ENCODE data around the gene PAK4. TPM values are rescaled to one million over a fixed set of nuclear protein-coding genes. Genes with fewer than 3 reads are reported as not detected.

Gene PAK4
- total and polyA plus RNA-seq, 10 of the 15 experiments (the other 5 are each of a cell fraction or from before 2014, with no cell fraction given): 0.08 to 19.3 (median 5.9) TPM

DNA sequence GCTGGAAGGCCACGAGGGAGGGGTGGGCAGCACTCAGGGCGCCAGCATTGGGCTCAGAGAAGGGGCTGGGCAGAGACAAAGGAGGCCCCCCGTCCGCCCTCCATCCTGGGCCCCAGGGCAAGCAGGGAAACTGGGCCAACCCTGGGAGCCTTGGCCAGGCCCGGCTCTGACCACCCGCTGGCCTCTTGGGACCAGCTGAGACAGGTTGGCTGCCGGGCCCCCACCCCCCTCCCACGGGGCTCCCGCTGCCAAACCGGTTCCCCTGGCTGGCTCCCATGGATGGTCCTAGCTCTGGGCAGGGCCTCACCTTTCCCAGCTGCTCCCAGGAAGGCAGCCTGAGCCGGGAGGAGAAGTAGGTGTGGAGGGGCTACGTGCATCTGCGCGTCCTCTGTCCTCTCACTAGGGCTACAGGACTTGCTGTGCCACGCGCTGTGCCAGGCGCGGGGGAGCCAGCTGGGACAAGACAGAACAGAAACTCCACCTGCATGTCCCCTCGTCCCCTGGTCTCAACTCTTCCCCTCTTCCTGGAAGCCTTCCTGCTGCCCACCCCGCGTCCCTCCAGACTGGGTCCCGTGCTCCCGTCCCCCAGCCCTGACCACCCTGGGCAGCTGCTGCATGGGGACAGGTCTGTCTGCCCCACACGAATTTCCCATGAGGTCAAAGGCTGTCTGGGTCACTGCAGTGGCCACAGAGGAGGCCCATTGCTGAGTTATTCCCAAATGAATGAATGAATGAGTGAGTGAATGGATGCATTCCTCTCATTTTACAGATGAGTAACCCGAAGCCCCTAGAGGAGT lies 42.1 kb downstream of the PAK4 start:
- in situ Hi-C loops (cut with MboI): no loop called here
- FAIRE-seq: no peak
- ATAC-seq: no peak
- no peak overlapping the region for H3K9ac ChIP-seq (ENCODE audit: control insufficient read depth, insufficient read depth, low read length)
- no peak overlapping the region for H3K4me2 ChIP-seq (ENCODE audit: control insufficient read depth, insufficient read depth)
- no peaks in the 10 kb centered on the region for H3K79me2 ChIP-seq (ENCODE audit: control insufficient read depth, insufficient read depth, low read length)
- H3K9me3 ChIP-seq (replicated peaks; ENCODE audit: control insufficient read depth, insufficient read depth, low read length): no peaks in the 10 kb centered on the region
- no peaks in the 10 kb centered on the region for H3K27me3 ChIP-seq (replicated peaks in 1 of 2; ENCODE audit: control insufficient read depth in 2 of 2, insufficient read depth in 2 of 2, low read length in 1 of 2)
- no peak for TF ChIP-seq NFYB (IDR thresholded peaks at IDR 0.05; ENCODE audit: insufficient read depth, low read depth, low read length)
- TF ChIP-seq EED (IDR thresholded peaks at IDR 0.05; ENCODE audit: low read depth): no peak
- RAD21 ChIA-PET (ENCODE audit: unreplicated experiment): no interaction called here
- no peaks in the 10 kb centered on the region for H4K20me1 ChIP-seq (ENCODE audit: control insufficient read depth, insufficient read depth)
- intact Hi-C loops (cut with micrococcal nuclease; ENCODE audit: unreplicated experiment): no loop called here
- CTCF ChIA-PET: no interaction called here
- WGBS (ENCODE audit: insufficient coverage, insufficient replicate concordance, low lambda C conversion rate, missing lambda C conversion rate): 73% methylated on average over 20 of the region's 25 CpGs
- peaks cover 0 to 16% of the 10 kb centered on the region in 2 experiments; a peak in 2 of 4 replicates for H3K36me3 ChIP-seq (ENCODE audit: control insufficient read depth in 2 of 2, insufficient read depth in 2 of 2, low read length in 1 of 2)
- H3K4me1 ChIP-seq (ENCODE audit: control insufficient read depth, insufficient read depth, low read length): no peaks in the 10 kb centered on the region
- H3K4me3 ChIP-seq: no peak overlapping the region
- DNase-seq (ENCODE audit: low read depth, low spot score): no peak
- BruUV-seq (replicated peaks): no TSS peak
- SMC1A ChIA-PET (ENCODE audit: uncharacterized antibody, unreplicated experiment): no interaction called here
- no peak overlapping the region for H2AFZ ChIP-seq (ENCODE audit: control insufficient read depth, low read depth, low read length)
- no peak overlapping the region for H3K27ac ChIP-seq (ENCODE audit: control insufficient read depth, insufficient read depth)
- POLR2A ChIA-PET: no interaction called here

- Histone ChIP-seq H3K4me1 (ENCODE audit: control insufficient read depth, insufficient read depth, low read length) (no peaks in the 10 kb centered on the region), H4K20me1 (ENCODE audit: control insufficient read depth, insufficient read depth) (no peaks in the 10 kb centered on the region), H3K9me3 (replicated peaks; ENCODE audit: control insufficient read depth, insufficient read depth, low read length) (no peaks in the 10 kb centered on the region), H2AFZ (ENCODE audit: control insufficient read depth, low read depth, low read length) (no peak overlapping the region), H3K9ac (ENCODE audit: control insufficient read depth, insufficient read depth, low read length) (no peak overlapping the region), H3K36me3 (ENCODE audit: control insufficient read depth in 2 of 2, insufficient read depth in 2 of 2, low read length in 1 of 2) (peaks cover 0 to 20% of the 10 kb centered on the region in 2 experiments; a peak in 2 of 4 replicates), H3K4me3 (no peak overlapping the region), H3K79me2 (ENCODE audit: control insufficient read depth, insufficient read depth, low read length) (no peaks in the 10 kb centered on the region), H3K27me3 (replicated peaks in 1 of 2; ENCODE audit: control insufficient read depth in 2 of 2, insufficient read depth in 2 of 2, low read length in 1 of 2) (no peaks in the 10 kb centered on the region), H3K27ac (ENCODE audit: control insufficient read depth, insufficient read depth) (no peak overlapping the region), H3K4me2 (ENCODE audit: control insufficient read depth, insufficient read depth) (no peak overlapping the region)
- 84% methylated on average over 23 of the region's 23 CpGs for WGBS (ENCODE audit: insufficient coverage, insufficient replicate concordance, low lambda C conversion rate, missing lambda C conversion rate)
- no TSS peak for BruUV-seq (replicated peaks)
- ATAC-seq: no peak
- POLR2A ChIA-PET: no interaction called here
- intact Hi-C loops (cut with micrococcal nuclease; ENCODE audit: unreplicated experiment): no loop called here
- CTCF ChIA-PET: no interaction called here
- TF ChIP-seq ZNF384 (IDR thresholded peaks at IDR 0.05; ENCODE audit: borderline replicate concordance, low read depth, low read length): no peak
- no peak for TF ChIP-seq MLLT1 (IDR thresholded peaks at IDR 0.05)
- no peak for FAIRE-seq
- in situ Hi-C loops (cut with MboI): no loop called here
- no peak for DNase-seq (ENCODE audit: low read depth, low spot score)
- SMC1A ChIA-PET (ENCODE audit: uncharacterized antibody, unreplicated experiment): no interaction called here
- RAD21 ChIA-PET (ENCODE audit: unreplicated experiment): no interaction called here
Measured at GRCh38 chr19:39168258-39169142, 42.9 kb downstream of the PAK4 start.
